ENCODE results near the gene FAIM2.

Gene FAIM2

DNA sequence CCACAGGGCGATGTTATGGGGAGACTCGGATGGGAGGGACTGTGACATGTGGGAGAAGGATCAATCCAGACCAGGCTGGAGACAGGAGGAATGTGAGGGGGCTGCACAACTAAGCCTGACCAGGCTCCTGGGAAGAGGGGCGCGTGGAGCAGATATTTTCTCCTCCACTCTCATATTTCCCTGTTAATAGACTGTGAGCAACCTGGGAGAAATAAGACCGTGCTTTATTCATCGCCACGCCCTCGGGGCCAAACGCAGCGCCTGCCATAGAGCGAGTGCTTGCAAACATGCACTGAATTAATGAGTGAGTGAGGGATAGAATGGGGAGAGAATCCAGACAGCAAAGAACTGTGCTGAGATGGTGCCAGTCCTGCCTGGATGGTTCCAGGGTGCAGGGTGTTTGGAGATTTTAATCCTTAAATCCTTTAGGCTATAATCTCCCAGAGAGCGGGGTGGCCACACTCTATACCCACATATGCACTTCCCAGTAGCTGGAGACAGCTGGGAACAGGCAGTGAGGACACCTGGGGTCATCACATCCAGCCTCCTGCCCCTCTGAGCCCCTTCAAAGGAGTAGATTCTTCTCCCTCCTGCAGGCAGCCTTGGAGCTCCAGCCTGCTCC is 13.6 kb upstream of the FAIM2 start:
- DNase-seq = no peak

DNA sequence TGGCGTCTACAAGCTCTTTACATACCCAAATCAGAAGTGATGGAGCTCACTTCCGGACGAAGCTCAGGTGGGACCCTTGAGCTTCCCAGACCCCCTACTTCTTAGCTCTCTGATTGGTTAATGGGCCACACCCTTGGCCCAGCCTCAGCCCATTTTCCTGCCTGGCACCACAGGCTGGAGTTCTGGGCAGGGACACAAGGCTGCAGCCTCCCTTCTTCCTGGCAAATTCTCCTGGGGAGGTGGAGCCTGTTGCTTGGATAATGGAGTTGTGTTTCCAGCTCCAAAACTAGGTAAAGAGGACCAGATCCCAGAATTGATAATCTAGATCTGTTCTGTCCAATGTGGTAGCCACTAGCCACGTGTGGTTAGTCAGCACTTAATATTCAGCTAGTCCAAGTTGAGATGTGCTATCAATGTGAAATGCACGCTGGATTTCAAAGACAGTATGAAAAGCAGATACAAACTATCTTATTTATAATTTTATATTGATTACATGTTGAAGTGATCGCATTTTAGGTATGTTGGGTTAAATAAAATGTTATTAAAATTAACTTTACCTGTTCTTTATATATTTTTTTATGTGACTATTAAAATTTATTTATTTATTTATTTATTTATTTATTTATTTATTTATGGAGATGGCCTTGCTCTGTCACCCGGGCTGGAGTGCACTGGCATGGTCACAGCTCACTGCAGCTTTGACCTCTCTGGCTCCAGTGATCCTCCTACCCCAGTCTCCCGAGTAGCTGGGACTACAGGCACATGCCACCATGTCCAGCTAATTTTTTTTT is 12.6 kb upstream of the FAIM2 start:
- DNase-seq = no peak

DNA sequence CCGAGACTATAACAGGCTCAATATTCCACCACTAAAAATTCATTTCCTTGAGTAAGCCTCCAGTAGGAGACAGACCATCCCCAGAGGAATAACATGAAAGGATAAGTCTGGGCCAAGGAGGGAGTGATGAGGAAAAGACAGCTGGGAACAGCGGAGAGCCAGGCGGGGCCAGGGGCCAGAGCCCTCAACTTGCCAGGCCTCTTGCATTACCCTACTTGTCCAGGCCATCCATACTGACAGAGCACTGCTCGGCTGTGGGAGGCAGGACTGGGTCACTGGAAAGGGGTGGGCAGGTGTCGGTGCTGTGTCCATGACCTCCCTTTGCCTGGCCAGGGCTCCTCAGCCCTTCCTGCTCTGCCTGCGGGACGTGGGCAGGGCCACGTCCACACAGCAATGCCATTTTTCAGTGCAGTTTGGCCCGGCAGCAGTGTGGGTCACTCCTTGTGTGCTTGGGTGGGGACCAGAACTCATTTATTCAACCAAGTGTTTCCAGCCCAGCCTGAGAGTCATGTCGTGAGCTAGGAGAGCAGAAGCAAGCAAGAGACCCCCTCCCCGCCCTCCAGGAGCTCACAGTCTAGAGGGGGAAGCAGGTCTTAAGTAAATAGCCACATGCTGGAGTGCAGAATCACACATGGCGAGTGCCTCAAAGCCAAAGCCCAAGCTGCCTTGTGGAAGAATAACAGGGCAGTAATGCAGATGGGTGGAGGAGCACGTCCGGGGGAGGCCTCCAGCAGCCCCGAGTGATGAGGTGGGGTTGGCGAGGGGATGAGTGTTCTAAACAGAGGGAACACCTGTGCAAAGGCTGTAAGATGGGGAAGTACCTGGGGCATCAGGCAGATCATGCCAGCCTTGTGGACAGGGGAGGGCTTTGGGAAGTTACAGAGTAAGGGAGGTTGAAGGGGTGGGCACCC is 8.9 kb upstream of the FAIM2 start:
- no peak for DNase-seq

DNA sequence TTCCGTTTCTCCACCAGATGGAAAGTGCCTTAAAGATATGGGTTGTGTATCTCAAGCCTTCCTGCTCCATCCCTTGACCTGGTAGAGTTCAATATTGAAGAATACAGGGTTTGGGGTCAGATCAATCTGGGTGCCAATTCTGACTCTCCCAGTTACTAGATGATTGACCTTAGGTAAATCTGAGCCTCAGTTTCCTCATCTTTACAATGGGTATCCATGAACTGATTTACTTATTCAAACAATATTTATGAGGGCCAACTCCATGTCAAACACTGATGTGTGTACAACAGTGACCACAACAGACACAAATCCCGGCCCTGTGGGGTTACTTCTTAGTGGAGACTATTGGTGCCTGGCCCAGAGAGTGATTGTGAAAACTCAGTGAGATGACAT is 7.5 kb upstream of the FAIM2 start:
- DNase-seq = no peak

DNA sequence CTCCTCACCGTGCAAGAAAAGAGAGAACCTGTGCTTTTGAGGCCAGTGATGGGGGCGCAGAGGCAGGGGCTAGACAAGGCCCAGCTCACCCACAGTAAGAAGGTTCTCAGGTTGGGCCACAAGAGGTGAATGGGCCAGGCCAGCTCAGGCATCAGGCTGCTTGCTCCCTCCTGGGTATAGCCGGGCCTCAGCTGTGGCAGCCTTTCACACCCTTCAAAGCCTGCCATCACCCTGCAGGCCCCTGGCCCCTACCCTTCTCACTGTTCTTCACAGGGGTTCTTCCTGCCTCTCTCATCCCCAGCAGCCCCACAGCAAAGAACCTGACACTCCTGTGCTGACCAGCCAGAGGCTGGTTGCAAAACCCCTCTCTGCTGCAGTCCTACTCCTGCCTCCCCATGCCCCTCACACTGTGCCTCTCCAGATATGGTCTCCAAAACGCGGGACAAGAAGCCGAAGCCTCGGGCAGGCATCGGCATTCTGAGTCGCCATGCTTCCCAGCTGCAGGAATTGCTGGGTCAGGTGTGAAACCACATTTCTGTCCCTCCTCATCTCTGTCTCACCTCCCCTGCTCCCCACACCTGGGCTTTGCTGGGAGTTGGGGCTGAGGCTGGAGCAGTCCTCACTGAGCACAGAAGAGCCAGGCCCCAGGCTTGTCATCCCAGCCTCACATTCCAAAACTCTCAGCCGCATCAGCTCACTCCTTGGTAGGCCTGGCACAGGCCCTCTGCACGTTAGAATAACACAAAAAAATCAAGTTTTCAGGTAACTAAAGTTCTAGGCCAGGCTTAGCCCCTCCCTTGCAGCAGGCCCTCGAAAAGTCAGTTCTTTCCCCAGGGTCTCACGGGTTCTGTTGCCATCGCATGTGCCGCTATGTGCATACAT is 6.9 kb upstream of the FAIM2 start:
- no peak for DNase-seq

DNA sequence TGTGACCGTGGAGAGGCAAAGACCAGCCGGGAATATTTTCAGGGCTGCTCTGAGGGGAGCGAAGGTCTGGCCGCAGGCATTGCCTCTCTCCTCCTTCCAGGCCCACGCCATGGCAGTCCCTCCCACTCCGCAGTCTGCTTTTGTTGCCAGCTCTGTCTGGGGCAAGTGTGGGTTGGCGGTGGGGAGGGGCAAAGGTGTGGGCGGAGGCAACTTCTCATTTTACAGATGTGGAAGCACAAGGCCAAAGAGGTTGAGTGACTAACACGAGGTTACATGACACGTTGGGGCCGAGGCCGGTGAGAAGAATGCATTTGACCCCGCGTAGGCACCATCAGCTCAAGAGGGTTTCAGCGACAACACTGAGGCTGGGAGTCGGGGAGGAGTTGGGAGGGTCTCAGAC is 6.1 kb upstream of the FAIM2 start:
- DNase-seq = no peak

DNA sequence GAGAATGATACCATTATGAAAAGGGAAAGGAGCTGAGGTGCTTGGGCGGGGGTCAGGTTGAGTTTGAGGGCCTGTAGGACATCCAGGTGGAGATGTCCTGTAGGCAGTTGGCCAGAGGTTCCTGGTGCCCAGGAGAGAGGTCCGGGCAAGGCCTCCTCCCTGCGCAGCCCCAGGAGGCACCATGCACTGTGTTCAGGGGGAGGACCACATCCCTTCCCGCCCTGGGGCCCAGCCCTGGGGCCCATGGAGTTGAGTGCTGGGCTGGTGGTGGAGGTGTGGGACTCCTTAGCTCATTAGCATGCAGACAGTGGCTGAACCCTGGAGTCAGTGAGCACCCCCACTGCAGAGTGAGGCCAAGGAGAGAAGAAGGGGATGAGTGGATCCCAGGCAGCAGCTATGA is 5.7 kb upstream of the FAIM2 start:
- DNase-seq = no peak

DNA sequence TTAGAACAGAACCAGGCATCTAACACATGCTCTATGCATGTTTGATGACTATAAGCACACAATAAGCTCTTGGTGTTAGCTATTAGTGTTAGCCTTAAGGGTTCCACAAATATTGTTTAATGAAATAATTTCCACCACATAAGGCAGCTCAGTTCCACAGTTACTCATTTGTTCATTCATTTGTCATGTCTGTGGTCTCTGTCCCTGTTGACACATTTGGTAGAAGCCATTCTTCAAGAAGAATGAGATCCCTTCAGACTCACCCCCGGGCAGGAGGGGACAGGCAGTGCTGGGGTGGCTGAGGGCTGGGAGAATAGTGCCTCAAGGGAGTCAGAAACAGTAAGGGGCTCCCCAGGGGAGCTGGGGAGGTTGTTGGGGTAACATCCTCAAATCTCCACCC is 3.7 kb upstream of the FAIM2 start:
- DNase-seq = no peak

DNA sequence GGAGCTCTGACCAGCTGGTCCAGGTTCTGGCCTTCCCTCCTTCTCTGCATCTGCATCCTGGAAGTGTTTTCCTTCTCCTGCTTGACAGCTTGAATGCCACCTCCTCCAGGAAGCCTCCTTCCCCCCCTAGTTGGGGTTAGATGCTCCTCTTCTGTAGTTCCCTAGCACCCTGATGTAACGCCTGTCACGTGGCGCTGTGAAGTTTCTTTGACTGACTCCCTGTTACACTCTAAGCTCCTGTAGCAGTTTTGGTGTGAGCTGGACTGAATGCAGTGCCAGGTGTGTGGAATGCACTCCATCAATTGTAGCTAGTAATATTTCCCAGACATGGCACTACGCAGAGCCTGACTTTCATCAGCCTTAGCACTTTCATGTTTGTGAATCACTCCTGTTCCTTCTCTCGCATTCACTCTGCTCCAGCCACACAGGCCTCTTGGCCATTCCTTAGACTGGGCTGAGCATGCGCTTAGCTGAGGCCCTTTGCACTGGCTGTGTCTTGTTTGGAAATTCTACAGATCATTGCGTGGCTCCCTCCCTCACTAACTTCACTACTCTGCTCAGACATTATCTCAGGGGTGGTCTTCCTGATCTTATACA is 2.1 kb upstream of the FAIM2 start:
- no peak for DNase-seq

DNA sequence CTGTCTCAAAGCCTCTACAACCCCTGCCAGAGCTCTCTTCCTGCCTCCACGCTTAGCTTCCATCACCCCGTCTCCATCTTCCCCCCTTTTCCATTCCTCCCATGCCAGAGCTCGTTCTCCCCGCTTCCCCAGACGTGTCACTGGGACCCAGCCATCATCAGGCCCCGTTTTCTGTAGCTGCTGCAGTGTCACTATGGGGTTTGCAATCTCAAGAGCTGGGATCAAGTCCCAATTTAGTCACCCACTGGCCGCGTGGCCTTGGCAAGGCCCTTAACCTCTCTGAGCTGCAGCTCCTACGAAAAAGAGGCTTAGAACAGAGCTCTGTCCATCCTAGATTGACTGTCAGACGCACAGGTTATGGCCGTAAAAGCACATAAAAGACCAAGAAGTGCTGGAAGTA is 901 bp upstream of the FAIM2 start:
- DNase-seq = no peak

DNA sequence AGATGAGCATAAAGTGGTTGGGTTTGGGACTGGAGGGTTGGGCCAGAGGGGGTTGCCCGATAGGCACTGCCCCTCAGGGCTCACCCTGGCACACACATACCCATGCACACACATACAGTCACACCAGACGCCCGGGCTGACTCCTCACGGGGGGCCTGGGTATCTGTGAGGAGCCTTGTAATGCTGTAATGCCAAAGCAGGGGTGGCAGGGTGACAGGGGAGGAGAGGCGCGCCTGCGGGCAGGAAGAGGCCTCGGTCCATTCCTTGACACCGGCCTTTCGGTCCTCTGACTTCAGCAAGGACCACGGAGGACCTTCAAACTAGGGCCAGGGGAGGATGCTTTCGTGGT is 375 bp downstream of the FAIM2 start:
- no peak for DNase-seq

DNA sequence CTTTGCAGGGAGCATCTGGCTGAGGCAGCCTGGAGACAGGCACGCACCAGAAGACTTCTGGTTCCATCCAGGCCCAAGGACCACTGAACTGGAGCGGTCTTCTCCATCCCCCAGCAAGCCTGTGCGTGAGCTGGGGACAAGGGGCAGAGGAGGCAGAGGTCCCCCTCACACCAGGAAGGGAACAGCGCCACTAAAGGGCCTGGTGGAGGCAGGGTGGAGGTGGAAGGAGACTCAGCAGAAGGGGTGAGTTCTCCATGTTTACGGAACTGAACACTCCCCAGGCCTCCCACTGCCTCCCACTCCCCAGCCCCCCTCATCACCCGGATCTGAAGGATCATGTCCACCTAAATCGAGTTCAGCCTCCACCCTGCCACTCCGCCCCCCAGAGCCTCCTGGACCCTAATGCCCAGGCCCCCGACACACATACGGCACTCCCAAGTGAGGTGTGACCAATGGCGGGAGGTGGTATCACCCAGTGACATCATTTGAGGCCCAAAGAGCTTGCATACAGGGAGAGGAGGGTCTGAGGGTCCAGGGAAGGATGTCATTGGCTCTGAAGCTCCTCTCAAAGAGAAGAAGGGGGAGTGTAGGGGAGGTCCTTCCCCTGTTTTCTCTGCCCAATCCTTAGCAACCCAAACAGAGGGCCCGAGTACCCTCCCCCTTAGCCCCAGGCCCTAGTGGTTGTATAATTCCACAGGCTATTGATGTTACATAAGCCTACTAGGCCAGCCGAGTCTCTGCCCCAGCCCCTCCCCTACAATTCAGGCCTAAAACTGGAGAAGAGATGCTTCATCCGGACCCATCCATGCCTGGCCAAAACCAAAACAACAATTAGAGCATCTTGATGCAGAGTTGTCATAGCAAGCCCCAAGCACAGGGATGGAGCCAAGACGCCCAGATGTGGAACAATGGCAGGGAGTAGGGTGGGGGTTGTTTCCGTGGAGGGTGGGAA is 1.0 kb downstream of the FAIM2 start:
- no peak for DNase-seq

DNA sequence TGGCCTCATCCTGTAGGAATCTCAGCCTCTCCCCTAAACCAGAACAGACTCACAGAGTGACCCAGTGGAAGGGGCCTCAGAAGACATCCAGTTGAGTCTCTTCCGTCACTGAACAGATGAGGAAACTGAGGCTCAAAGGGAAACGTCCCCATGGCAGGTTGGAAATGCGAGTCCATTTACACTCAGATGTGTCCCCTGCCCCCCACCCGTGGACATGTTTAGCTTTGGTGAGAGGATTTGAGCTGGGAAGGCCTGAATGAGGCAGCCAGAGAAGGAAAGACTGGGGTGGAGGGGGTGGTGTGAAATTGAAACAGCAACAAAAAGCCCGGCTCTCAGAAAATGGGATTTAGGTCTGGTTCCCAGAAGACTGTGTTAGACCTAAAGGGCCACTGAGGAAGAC is 1.7 kb downstream of the FAIM2 start:
- no peak for DNase-seq

DNA sequence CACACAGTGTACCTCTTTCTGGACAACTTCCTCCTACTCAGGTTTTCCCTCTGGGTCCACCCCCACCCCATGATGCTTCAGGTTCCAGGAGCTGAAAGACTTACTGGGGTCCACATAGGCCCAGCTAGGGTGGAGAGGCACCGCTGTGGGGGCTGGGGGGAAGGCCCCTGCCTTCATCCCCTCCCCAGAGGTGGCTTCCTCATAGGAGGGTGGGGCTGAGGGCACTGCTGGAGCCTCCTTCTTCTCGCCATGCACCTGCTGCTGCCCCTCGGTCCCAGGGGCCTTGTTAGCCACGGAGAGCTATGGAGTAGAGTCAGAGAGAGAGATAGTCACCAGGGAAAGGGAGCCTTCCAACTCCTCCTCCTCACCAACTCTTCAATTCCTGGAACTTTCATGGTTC is 2.7 kb downstream of the FAIM2 start:
- no peak for DNase-seq

DNA sequence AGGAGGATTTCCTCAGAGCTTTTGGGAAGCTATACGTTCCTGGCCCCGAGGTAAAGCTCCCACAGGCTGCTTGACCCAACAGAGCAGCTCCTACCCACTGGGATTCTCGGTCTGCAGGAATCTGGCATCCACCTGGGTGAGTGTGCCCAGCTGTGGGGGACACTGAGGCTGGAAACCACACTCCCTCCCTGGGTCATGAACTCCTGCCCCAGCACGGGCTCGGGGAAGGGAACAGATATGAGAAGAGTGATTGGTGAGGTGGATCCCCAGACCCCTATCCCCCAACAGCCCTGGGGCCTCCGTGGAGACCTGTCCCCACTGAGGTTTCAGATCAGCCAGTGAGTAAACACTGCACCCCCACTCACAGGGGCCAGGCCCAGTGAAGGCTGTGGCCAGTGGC is 3.3 kb downstream of the FAIM2 start:
- DNase-seq = no peak

DNA sequence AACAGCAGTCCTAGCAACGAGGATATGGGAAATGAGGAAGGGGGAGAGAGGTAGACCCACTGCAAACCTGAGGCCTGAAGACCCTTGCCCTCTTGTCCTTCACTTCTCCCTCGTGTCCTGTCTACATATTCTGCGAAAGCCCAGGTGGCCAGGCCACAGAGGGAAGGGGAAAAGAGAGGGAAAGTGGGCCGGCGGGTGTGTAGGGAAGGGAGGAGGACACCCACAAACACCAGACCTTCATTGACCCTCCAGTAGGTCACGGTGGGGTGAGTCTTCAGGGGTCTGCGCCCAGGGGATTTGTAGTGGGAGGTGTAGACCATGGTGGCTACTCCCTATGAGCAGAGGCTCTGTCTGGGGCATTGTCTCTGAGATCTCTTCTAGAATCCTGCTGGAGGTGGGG is 3.8 kb downstream of the FAIM2 start:
- DNase-seq = no peak

DNA sequence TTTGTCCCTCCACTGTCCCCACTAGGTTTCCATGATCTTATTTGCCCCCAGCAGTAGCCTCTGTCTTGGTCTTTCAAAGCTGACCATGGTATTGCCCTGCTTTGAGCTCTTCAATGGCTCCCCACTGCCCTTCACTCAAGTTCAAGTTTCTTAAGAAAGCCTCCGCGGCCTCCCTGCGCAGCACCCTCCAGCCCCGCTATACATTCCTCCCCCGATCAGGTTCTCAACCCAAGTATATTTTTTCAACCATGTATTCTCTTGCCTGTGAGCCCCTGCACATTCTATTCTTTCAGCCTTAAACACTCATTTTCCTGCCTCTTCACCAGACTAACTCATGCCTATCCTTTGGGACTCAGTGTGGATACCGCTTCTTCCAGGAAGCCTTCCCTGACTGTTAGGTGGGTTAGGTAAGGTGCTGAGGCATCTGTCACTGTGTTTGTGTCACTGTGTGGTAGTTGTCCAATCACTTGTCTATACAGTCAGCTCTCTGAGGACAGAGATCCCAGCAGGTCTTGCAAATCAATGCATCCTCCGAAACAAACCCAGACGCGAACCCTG is 4.3 kb downstream of the FAIM2 start:
- no peak for DNase-seq

DNA sequence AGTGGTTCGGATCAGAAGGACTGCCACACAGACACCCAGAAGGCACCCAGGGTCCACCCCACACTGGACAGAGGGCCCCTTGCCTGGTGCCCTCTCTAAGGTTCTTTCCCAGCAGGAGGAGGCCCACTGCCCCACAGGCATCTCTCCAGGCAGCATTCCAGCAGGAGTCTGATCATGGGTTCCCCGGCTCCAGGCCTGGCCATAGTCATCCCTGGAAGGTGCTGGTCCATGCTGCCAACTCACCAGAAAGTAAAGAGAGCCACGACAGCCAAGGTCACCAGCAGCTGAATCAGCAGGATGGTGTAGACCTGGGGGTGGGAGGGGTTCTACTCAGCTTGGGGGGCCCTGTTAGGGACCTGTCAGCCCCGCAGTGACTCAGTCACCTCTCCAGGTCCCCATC is 6.4 kb downstream of the FAIM2 start:
- no peak for DNase-seq

DNA sequence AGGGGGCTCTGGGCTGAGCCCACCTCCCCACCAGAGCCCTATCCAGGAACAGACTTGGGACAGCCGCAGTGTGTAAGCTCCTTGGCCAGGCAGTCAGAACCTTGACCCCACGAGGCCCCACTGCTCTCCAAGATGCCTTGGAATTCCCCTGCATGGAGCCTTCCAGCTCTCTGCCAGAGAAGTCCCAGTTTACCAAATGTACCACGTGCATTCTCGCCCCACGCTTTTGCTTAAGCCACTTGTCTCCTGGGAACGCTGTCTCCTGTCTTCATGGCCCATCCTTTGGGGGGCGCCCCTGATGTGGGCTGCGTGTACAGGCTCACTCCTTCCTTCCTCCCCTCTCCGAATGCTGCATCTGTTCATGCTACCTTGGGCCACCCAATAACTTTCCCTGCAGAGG is 7.9 kb downstream of the FAIM2 start:
- DNase-seq = no peak

DNA sequence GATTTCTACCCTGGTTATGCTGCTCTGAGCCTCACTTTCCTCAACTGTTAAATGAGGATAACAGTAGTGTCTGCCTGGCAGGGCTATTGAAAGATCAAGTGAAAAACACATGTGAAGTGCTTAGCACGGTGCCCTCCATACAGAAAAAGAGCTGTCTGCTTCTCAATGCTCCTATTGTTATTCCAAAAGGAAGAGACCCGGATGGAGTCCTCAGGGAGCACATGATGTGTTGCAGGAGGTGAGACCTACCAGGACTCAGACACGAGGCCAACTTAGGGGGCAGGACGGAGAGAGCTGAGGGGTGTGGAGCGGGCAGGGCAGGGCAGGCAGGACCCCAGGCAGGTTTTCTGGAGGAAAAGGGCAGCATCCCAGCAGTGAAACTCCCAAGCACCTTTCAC is 8.9 kb downstream of the FAIM2 start:
- no peak for DNase-seq
